Measurements from ENCODE around the gene CCND1. TPM values are rescaled to one million over a fixed set of nuclear protein-coding genes. Genes with fewer than 3 reads are reported as not detected.
"Not testable (repeated sequence)": the region's sequence is repeated elsewhere in the genome, so short reads cannot be mapped to it uniquely, and the experiment has no call there.

The CCND1 gene
- total RNA-seq, 1 experiment from 2014 or later, result 331 TPM

DNA sequence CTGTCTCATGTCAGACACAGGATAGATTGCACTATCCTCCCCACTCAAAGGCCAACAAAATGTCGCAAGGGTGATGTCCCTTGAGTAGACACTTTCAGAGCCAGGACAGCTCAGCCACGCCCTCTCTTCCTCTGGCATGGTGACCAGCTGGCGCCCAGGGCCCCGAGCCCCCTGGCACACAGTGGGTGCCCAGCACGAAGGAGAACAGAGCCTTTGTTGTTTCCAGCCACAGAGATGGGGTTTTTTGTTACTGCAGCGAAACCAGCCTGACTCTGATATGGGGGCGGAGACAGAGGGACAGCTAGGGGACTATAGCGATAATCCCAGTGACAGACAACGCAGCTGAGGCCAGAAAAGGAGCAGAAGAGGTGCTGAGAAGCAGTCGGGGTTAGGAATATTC is 23.3 kb upstream of the CCND1 start:
- no TSS peak for BruUV-seq (replicated peaks)
- H3K27ac Mint-ChIP-seq (ENCODE audit: unreplicated experiment), result no peak overlapping the region
- ChIA-PET POLR2A (no interaction called here), CTCF (no interaction called here)
- no peaks in the 10 kb centered on the region for H3K36me3 Mint-ChIP-seq (ENCODE audit: insufficient read depth, unreplicated experiment)
- Histone ChIP-seq H3K27me3 (replicated peaks; ENCODE audit: control insufficient read depth, insufficient read depth, low read length) (no peaks in the 10 kb centered on the region), H3K9me3 (0 out of 2 replicates have a peak, but pooled peaks cover 3% of the 10 kb centered on the region), H3K4me1 (peaks cover 18% of the 10 kb centered on the region), H3K36me3 (ENCODE audit: control insufficient read depth, insufficient read depth, low read length) (no peaks in the 10 kb centered on the region), H3K4me3 (ENCODE audit: low read depth, low read length) (no peak overlapping the region)
- no peaks in the 10 kb centered on the region for H3K27me3 Mint-ChIP-seq (ENCODE audit: insufficient read depth, unreplicated experiment)
- peaks cover 16% of the 10 kb centered on the region for H3K4me1 Mint-ChIP-seq (ENCODE audit: low read depth, unreplicated experiment)
- no peaks in the 10 kb centered on the region for H3K9me3 Mint-ChIP-seq (ENCODE audit: unreplicated experiment)
- no peak overlapping the region for H3K4me3 Mint-ChIP-seq (ENCODE audit: unreplicated experiment)
- intact Hi-C loops (cut with micrococcal nuclease; ENCODE audit: unreplicated experiment), result no loop called here
- no peak for DNase-seq
- TF ChIP-seq CTCF (IDR thresholded peaks at IDR 0.05; ENCODE audit: insufficient read depth in 1 of 2, low read depth in 1 of 2, low read length in 1 of 2, severe bottlenecking in 1 of 2, unreplicated experiment in 1 of 2), result no peak

GRCh38 chr11:69618237-69618636 is 22.7 kb upstream of the CCND1 start:
- H3K4me1 Mint-ChIP-seq (ENCODE audit: low read depth, unreplicated experiment), result peaks cover 16% of the 10 kb centered on the region
- intact Hi-C loops (cut with micrococcal nuclease; ENCODE audit: unreplicated experiment), result no loop called here
- Histone ChIP-seq H3K9me3 (0 out of 2 replicates have a peak, but pooled peaks cover 3% of the 10 kb centered on the region), H3K27me3 (replicated peaks; ENCODE audit: control insufficient read depth, insufficient read depth, low read length) (no peaks in the 10 kb centered on the region), H3K4me3 (ENCODE audit: low read depth, low read length) (no peak overlapping the region), H3K4me1 (peaks cover 18% of the 10 kb centered on the region), H3K36me3 (ENCODE audit: control insufficient read depth, insufficient read depth, low read length) (no peaks in the 10 kb centered on the region)
- H3K9me3 Mint-ChIP-seq (ENCODE audit: unreplicated experiment), result no peaks in the 10 kb centered on the region
- DNase-seq, result no peak
- ChIA-PET CTCF (no interaction called here), POLR2A (no interaction called here)
- no peak overlapping the region for H3K4me3 Mint-ChIP-seq (ENCODE audit: unreplicated experiment)
- no TSS peak for BruUV-seq (replicated peaks)
- H3K27me3 Mint-ChIP-seq (ENCODE audit: insufficient read depth, unreplicated experiment), result no peaks in the 10 kb centered on the region
- TF ChIP-seq CTCF (IDR thresholded peaks at IDR 0.05; ENCODE audit: insufficient read depth in 1 of 2, low read depth in 1 of 2, low read length in 1 of 2, severe bottlenecking in 1 of 2, unreplicated experiment in 1 of 2), result no peak
- H3K27ac Mint-ChIP-seq (ENCODE audit: unreplicated experiment), result no peak overlapping the region
- no peaks in the 10 kb centered on the region for H3K36me3 Mint-ChIP-seq (ENCODE audit: insufficient read depth, unreplicated experiment)

- Mint-ChIP-seq H3K9me3 (ENCODE audit: unreplicated experiment) (no peaks in the 10 kb centered on the region), H3K27ac (ENCODE audit: unreplicated experiment) (no peak overlapping the region), H3K4me1 (ENCODE audit: low read depth, unreplicated experiment) (peaks cover 11% of the 10 kb centered on the region), H3K4me3 (ENCODE audit: unreplicated experiment) (no peak overlapping the region), H3K36me3 (ENCODE audit: insufficient read depth, unreplicated experiment) (no peaks in the 10 kb centered on the region), H3K27me3 (ENCODE audit: insufficient read depth, unreplicated experiment) (no peaks in the 10 kb centered on the region)
- POLR2A ChIA-PET, result no interaction called here
- Histone ChIP-seq H3K4me3 (ENCODE audit: low read depth, low read length) (no peak overlapping the region), H3K9me3 (0 out of 2 replicates have a peak, but pooled peaks cover 3% of the 10 kb centered on the region), H3K4me1 (peaks cover 9% of the 10 kb centered on the region), H3K36me3 (ENCODE audit: control insufficient read depth, insufficient read depth, low read length) (no peaks in the 10 kb centered on the region), H3K27me3 (replicated peaks; ENCODE audit: control insufficient read depth, insufficient read depth, low read length) (no peaks in the 10 kb centered on the region)
- intact Hi-C loops (cut with micrococcal nuclease; ENCODE audit: unreplicated experiment), result no loop called here
- TF ChIP-seq CTCF (IDR thresholded peaks at IDR 0.05; ENCODE audit: insufficient read depth in 1 of 2, low read depth in 1 of 2, low read length in 1 of 2, severe bottlenecking in 1 of 2, unreplicated experiment in 1 of 2), result no peak
- DNase-seq, result no peak
- CTCF ChIA-PET, result interaction anchor here (0.6 kb wide), 2 partner anchors 13 to 1618 kb away, joined by 3 read pairs; no protein-coding TSS in a partner anchor
- BruUV-seq (replicated peaks), result no TSS peak
Measured at GRCh38 chr11:69620683-69621290, 20.2 kb upstream of the CCND1 start.

DNA sequence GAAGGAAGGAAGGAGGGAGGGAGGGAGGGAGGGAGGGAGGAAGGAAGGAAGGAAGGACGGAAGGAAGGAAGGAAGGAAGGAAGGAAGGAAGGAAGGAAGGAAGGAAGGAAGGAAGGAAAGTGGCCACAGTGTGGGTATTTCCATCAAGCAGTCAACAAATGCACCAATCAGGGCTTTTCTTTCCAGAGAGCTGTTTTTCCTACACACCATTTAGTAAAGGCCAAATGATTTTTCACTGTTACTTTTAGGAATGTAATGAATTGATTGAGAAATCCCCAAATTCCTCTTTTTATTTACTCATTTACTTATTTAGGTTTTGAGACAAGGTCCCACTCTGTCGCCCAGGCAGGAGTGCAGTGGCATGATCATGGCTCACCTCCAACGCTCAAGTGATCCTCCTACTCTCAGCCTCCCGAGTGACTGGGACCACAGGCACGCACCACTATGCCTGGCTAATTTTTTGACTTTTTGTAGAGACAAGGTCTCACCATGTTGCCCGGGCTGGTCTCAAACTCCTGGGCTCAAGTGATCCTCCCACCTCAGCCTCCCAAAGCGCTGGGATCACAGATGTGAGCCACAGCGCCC is 18.8 kb upstream of the CCND1 start:
- H3K27ac Mint-ChIP-seq (ENCODE audit: unreplicated experiment); H3K36me3 ChIP-seq (ENCODE audit: control insufficient read depth, insufficient read depth, low read length); H3K36me3 Mint-ChIP-seq (ENCODE audit: insufficient read depth, unreplicated experiment); H3K27me3 ChIP-seq (replicated peaks; ENCODE audit: control insufficient read depth, insufficient read depth, low read length); CTCF ChIA-PET; BruUV-seq (replicated peaks); H3K4me3 Mint-ChIP-seq (ENCODE audit: unreplicated experiment); H3K9me3 Mint-ChIP-seq (ENCODE audit: unreplicated experiment); DNase-seq; H3K27me3 Mint-ChIP-seq (ENCODE audit: insufficient read depth, unreplicated experiment); intact Hi-C loops (cut with micrococcal nuclease; ENCODE audit: unreplicated experiment); POLR2A ChIA-PET; H3K4me3 ChIP-seq (ENCODE audit: low read depth, low read length); H3K4me1 ChIP-seq; H3K9me3 ChIP-seq: not testable (repeated sequence)
- peaks cover 11% of the 10 kb centered on the region for H3K4me1 Mint-ChIP-seq (ENCODE audit: low read depth, unreplicated experiment)
